Stimulated activated CD4-positive, alpha-beta T cell treated with anti-CD3 and anti-CD28 coated beads, Interleukin-12 subunit alpha, Interleukin-12 subunit beta, amount 100 ng/mL, for 24 hours (primary cell): Measurements from ENCODE around the gene PRELID3B.
"Not testable (repeated sequence)": the region's sequence is repeated elsewhere in the genome, so short reads cannot be mapped to it uniquely, and the experiment has no call there.

Experiments used
- DNase-seq, 2 experiments: peaks; one replicate each; pipeline ENCODE4 v3.0.0-alpha.2; 2020; ENCODE audit warnings: low read depth in 2 of 2

Gene PRELID3B

DNA sequence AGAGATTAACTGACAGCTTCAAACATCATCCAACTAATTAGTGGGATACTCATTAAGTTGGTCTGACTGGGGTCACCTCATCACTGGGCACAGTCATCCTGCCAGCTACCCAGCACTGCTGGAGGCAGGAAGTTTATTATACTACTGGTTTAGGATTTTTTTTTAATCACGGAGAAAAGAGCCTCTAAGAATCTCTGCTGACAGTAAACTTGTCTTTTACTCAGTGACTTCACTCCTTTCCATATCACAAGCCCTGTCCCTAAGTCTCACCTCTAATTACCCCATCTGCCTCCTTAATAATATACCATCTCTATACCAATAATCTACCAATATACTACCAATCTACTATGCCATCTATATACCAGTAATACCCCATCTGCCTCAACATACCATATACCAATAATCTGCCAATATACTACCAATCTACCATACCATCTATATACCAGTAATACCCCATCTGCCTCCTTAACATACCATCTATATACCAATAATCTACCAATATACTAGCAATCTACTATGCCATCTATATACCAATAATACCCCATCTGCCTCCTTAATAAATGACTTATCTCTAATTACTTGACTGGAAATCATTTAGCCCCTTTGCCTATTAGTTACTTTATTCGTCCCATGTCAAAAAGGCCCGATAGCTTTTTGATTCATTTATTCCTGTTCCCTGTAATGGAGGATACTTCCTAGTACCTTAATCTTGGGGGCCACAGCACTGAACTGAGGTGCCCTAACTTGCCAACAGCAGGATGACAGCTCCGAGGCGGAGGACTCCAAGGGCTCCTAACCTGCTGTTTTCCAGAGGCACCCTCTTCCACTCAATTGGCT lies 15.5 kb downstream of the PRELID3B start:
- no peak for DNase-seq

DNA sequence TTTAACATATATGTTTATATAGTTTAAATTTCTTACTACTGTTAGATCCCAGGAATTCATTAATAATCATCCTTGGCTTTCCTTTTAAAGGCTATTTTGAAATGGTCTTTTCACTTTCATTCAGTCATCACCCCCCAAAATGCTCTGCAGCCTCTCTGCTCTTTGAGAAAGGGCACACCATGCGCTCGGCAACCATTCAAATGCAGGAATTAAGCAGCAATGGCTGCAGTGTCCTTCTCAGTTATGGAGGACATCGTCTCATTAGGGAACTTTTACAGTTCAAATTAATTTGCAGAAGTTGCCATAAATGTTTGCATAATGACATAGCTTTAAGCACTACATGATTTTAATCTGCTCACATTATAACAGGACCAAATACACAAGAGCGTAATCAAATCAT lies 17.1 kb downstream of the PRELID3B start:
- DNase-seq, result no peak

DNA sequence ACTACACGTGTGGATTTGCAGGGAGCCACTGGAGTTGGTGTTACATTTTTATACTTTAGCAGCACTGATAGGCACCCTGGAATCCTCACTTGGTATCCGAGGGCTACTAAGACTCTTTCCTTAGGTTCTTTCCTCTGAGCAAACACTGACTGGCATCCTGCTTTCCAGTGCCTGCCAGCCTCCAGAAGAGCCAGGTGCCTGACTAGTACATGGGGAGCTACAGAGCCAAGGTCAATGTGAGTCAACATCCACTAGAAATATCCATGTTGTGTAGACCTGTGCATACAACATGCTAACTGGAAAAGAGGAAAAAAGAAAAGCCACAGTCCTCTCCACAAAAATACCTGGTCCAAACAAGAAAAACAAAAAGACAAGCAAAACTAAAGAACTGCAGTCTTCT lies 17.5 kb downstream of the PRELID3B start:
- DNase-seq, result no peak

DNA sequence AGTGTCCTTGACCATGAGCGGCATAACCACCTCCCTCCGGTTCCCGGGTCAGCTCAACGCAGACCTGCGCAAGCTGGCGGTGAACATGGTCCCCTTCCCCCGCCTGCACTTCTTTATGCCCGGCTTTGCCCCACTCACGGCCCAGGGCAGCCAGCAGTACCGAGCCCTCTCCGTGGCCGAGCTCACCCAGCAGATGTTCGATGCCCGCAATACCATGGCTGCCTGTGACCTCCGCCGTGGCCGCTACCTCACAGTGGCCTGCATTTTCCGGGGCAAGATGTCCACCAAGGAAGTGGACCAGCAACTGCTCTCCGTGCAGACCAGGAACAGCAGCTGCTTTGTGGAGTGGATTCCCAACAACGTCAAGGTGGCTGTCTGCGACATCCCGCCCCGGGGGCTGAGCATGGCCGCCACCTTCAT lies 18.5 kb downstream of the PRELID3B start:
- DNase-seq, result no peak

DNA sequence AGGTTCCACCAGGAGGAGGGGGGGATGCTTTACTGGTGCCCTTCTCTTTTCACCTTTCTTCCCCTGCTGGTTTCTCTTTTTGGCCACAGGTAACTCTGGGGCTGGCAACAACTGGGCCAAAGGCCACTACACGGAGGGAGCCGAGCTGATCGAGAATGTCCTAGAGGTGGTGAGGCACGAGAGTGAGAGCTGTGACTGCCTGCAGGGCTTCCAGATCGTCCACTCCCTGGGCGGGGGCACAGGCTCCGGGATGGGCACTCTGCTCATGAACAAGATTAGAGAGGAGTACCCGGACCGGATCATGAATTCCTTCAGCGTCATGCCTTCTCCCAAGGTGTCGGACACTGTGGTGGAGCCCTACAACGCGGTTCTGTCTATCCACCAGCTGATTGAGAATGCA lies 19.0 kb downstream of the PRELID3B start:
- no peak for DNase-seq

DNA sequence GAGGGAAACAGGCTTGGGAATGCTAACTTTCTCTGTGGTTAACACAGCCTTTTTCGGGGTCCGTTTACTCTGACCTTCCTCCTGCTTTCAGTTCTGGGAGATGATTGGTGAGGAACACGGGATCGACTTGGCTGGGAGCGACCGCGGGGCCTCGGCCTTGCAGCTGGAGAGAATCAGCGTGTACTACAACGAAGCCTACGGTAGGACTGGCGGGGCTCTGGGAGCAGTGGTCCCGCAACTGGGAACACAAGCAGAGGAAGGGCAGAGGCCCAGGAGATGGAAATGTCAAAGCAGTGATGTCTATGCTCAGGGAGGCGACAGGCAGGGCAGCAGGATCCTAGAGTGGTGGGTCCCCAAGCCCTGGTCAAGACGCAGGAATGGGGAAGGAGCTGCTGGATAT lies 19.8 kb downstream of the PRELID3B start:
- DNase-seq, result no peak

DNA sequence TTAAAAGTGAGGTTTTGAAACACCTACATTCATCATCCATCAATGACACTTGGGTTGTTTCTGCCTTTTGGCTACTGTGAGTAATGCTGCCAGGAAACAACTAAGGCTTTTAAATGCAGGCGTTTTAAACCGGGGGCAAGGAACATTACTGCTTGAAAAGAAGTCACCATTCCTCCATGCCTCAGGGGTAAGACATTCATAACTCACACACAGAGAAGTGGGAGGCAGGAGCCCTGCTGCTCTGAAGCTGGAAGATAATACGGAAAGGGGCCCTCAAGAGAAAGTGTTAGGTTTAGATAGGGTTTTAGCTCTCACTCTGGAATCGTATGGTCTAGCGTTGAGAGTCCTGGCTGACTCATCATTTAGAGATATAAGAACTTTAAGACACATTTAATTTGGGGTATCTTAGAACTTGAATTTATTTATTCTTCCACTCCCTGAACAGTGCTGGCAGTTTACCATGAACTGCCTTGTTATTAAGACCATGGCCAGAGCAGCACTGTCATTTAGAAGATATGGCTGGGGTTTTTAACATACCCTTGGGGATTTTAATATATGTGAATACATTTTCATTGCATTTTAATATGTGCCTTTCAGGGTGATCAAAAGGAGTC lies 21.5 kb downstream of the PRELID3B start:
- no peak for DNase-seq

DNA sequence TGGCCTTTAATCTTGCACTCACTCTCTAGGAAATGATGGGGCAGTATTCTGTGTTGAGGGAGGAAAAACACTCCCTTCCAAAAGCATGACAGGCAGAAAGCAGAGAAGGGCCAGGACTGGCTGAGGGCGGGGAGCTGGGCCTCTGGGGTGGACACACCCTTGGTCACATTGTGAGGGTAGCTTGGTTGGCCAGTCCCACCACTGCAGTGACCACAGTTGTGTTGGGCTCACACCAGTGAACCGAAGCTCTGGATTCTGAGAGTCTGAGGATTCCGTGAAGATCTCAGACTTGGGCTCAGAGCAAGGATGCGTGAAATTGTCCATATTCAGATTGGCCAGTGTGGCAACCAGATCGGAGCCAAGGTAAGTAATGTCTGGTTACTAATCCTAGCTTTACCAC lies 23.4 kb downstream of the PRELID3B start, which contains the start of gene TUBB1:
TSS of gene TUBB1 (plus strand) at position 213 of the 400 bp plus-strand sequence. CDS start at position 307, 94 bp downstream.
- DNase-seq, result no peak

DNA sequence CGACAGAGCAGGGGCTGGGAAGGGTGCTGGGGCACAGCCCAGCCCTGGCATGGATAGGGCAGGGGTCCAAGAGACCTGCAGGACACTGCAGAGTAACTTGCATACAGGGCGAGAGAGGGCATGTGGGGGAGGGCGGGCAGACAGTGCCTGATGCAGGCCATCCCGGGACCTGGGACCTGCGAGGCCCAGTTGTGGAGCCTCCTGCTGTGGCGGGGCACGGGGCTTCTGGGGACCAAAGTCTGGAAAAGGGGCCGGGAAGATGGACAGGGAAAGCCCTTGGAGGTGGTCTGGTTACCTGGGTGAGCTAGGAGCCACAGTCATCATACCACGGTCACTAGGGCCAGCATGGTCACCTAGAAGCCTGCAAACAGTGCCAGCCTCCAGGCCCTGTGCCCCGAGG lies 23.8 kb downstream of the PRELID3B start:
- DNase-seq, result no peak

DNA sequence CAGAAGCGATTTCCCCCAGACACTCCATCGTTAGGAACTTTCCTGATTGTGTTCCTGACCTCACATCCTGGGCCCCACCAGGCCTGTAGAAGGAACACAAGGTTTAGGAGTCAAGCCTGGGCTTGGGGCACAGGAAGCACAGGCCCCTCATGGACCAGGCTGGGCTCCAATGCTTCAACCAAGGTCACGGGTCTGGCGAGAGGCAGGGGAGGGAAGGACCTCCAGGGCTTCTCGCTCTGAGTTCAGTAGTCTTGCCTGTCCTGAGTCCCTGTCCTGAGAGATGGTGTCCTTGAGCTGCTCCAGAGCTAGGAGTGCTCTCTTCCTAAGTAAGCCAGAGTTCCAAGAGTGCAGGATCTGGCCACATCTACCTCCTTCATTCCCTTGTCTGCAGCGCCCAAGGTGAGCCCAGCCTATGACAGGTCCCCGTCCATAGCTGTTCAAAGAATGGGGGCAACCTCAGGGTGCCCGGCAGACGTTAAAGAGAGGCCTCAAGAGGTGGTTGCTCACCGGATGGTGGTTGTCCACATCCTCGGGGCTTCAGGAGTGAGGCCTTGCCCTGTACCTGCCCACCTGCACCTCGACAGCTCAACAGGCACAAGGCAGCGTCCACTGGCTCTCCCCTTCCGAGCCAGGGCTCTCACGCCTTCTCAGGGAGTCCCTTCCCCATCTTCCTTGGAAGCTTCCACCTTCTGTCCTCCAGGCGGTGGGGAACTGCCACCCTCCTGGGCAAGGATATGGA lies 24.9 kb downstream of the PRELID3B start:
- DNase-seq, result no peak

DNA sequence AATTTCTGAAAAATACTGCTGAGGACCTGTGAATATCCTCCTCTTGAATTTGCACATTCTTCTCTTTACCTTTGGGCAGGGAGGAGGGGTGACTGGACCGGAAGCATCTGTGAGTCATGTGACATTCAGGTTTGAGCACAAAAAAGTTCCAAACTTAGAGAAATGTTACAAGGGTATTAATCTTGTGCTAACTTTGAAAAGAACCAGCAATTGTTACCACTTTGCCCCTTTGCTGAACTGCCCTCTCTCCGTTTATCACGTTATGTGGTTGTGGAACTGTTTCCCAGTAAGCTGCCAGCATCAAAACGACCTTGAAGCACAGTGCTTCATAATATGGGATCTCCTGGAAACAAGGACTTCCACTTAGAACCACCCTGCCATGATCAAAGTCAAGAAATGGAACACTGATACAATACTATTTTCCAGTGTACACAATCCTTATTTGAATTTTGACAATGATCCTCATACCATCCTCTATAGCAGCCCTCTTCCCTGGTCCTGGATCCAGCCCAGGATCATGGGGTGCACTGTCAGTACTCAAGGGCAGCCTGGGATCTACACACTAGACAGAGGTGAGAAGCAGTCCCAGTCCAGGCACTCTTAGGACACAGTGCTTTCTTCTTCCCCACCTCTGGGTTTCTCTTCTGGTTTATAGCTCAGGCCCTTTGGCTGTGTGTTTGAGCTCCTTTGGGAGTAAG lies 25.6 kb downstream of the PRELID3B start:
- no peak for DNase-seq

DNA sequence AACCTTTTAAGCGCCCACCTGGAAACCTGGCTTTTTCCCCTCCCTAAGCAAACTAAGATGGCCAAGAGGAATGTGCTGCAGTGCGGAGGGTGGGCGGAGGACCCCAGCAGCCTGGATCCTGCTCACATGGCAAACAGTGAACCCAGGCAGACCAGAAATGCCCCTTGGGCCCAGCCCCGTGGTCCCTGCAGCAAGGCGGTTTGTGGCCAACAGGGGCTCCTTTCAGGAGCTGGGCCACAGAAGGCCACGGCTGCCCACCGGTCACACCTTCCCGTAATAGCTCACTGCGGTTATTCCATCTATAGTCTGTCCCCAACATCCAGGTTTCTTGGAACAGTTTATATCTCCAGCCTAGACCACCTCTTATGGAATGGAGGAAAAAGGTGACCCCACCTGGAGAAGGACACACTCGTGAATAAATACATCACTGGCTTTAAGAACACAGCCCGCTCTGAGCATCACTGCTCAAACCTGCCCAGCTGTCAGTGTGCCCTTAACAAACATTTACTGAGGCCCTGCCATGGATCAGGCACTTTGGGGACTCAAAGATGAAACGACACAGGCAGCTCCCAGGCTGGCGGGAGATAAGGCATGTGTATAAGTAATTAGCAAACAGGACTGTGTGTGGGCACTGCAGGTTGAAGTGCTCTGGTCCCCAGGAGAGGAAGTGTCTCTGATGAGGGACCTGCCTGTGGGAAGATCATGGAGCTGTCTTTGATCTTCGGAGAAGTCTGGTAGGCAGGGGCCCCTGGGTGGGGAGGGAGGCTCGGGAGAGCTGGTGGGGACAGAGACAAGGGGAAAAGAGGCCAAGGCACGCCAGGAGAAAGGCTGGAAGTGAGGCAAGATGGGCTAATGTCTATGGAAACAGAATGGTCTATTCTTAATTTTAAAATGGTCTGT lies 26.5 kb downstream of the PRELID3B start:
- no peak for DNase-seq

DNA sequence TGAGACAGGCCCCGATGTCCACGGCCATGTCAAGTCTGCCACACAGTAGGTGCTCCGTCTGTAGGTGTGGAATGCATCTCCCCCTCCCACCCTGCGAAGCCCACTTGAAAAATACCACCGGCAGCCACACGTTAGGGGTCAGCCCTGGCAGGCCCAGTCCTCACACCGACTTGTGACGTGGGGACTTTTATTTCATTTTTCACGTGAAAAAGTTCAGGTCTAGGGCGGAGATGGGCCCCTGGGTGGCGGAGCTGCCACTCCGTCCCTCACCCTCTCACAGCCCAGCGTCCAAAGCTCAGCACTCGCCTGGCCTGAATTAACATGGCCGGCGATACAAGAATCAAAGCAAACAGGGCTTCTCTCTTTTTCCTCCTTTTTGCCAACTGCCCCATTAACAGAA lies 27.2 kb downstream of the PRELID3B start:
- DNase-seq, result no peak

DNA sequence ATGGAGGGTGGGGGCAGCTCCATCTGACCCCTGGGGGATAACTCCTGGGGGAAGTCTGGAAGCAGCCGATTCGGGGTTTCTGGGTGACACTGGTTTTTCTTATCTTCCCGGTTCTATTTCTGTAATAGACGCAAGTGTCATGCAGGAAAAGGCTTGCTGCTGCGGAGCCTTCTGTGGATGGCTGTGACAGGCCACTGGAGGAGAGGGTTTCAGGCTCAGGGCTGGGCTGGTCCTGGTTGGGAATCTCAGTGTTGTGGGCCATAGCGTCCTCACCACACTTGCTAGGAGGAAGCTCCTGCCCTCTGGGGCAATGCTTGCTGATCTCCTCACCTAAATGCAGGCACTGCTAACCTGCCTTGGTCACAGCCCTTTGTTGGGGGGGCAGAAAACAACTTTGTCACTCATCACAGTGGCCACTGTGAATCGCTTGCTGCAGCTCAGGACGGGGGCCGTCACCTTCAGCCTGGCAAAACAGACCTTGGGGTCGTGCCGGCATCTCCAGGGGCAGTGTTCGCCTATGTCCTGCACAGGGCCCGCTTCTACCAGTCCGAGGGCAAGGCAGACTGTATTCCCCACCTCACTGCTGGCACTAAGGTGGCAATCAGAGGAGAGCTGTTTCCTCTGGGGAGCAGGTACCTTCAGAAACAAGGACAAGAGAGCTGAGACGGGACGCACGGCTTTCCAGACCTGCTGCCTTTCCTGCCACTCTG lies 27.8 kb downstream of the PRELID3B start:
- no peak for DNase-seq

DNA sequence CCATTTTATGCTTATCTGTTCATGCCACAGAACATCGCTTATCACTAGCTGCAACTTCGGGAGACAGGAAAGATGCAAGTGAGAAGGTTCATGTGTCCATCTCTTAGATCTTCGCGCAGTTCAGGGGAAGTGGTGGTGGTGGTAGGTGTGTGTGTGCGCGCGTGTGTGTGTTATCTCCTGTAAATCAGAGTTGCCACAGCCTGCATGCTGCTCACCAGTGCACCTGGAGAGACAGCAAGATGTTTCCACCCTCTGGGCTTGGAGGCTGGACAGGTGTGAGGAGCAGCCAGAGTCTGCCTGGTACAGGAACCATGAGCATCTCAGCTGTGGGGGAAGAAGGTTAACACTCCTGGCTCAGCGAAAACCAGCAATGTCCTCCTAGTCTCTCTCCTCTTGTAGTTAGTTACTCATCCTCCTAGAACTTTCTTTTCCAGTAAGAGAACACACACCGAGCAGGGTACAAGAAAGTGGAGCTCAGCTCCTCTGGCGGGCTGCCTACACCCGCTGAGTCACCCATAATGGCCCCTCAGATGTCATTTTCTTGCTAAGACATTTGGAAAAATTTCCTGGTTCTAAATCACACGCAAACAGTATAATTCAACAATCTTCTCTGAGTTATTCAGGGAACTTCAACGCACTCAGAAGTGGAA lies 28.5 kb downstream of the PRELID3B start:
- no peak for DNase-seq

DNA sequence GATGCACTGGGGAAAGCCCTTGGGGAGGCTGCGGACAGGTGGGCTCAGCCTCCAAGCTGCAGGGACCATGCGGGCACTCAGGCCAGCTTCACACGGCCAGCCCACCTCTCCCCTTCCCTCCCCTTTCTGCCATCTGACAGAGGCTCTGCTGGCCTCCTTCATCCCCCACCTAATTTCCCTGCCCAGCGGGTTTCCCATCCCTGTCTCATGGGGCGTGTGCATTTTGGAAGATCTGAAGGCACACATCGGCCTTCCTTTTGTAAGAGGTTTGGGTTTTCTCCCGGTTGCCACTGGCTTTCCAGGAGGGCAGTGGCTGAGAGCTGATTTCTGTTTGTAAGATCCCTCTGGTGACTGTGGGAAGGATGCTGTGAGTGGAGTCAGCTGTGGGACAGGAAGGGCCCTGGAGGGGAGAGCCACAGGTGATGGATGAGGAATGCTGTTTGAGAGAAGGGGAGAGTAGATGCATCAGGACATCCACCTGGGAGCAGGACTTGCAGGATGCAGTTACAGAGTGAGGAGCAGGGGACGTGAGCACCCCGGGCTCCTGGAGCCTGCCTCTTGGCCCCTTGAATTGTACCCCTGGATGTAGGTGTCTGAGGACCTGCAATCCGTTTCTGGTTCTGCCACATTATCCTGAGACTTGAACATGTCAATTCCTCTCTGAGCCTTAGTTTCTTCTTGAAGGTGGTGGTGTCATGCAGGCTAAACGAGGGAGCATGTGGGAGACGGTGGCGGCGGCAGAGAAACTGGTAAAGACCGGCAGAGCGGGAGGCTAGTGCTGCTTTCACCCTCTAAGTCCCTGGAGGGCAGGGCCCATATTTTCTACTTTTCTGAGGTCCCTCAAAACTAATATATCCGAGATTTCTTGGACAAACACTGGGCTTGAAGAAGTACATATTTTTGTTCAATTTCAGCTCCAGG lies 29.3 kb downstream of the PRELID3B start:
- DNase-seq, result no peak

DNA sequence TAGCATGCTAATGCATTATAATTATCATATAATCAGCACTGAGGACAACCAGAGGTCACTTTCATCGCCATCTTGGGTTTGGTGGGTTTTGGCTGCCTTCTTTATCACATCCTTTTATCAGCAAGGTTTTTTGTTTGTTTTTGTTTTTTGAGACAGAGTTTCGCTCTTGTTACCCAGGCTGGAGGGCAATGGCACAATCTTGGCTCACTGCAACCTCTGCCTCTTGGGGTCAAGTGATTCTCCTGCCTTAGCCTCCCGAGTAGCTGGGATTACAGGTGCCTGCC lies 30.8 kb downstream of the PRELID3B start:
- not testable (repeated sequence) for DNase-seq

DNA sequence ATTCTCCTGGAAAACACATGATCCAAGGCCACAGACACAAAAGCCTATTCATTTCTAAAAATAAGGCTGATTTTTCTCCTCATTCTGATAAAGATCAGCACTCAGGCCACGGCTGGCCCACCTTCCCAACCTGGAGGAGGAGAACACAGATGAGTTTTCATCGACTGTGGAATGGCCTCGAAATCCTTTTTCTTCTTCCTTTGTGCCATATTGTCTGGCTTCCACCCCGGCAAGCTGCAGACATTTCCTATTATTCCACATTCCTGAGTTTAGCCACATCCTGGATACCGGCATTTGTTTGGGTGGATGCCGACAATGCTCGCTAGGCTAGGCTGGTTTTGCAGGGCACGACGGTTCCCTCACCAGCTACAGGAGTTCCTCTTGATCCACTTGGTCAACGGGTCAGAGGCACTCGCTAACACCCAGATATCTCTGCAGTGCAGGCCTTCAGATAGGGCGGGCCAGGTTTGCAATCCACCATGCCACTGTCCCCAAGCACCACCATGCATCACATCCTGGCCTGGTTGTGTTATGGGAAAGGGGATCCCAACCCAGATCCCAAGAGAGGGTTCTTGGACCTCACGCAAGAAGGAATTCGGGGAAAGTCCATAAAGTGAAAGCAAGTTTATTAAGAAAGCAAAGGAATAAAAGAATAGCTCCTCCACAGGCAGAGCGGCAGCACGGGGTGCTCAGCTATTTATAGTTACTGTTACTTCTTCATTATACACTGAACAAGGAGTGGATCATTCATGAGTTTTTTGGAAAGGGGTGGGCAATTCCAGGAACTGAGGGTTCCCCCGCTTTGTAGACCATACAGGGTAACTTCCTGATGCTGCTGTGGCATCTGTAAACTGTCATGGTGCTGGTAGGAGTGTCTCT lies 31.4 kb downstream of the PRELID3B start:
- DNase-seq, result no peak
